NCI-H128 (cell line): ENCODE results near the gene CYP21A2.
"Not testable (repeated sequence)": the region's sequence is repeated elsewhere in the genome, so short reads cannot be mapped to it uniquely, and the experiment has no call there.

Experiments
- DNase-seq: peaks from one replicate; lab custom pipeline; 2025; ENCODE audit not compliant: unreplicated experiment; lab: John Stamatoyannopoulos, UW

The CYP21A2 gene

GRCh38 chr6:32029553-32029952 is 8.7 kb upstream of the CYP21A2 start:
- DNase-seq, result not testable (repeated sequence)

DNA sequence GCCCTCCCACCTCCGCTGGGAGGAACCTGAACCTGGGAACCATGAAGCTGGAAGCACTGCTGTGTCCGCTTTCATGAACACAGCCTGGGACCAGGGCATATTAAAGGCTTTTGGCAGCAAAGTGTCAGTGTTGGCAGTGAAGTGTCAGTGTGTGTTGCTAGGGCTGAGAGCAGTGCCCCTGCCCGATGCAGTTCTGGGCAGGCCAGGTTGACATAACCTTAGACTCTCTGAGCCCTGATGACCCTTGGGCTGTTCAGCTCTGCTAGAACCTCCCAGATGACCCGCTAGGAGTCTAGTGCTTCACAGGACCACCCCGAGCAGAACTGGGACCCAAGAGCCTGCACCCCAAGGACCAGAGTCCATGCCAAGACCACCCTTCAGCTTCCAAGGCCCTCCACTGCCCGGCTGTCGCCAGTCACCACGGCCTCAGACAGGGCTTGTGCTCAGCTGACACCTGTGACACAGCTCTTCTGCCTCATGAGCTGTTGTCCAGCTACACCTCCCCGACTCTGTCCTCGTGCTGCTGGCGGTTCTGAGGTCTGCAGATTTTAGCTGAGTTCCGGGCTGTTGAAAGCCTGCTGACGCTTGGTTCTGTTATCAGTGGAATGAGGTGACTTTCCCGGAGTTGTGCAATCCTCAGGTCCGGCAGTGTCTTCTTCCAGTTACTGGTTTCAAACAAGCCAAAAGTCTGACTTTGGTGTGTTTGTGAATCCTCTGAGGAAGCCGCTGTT is 2.8 kb upstream of the CYP21A2 start:
- DNase-seq, result not testable (repeated sequence)

- not testable (repeated sequence) for DNase-seq
These were observed 1.1 kb upstream of the CYP21A2 start for GRCh38 chr6:32037136-32037535.

- not testable (repeated sequence) for DNase-seq
These were observed 663 bp downstream of the CYP21A2 start for GRCh38 chr6:32038878-32039277.

DNA sequence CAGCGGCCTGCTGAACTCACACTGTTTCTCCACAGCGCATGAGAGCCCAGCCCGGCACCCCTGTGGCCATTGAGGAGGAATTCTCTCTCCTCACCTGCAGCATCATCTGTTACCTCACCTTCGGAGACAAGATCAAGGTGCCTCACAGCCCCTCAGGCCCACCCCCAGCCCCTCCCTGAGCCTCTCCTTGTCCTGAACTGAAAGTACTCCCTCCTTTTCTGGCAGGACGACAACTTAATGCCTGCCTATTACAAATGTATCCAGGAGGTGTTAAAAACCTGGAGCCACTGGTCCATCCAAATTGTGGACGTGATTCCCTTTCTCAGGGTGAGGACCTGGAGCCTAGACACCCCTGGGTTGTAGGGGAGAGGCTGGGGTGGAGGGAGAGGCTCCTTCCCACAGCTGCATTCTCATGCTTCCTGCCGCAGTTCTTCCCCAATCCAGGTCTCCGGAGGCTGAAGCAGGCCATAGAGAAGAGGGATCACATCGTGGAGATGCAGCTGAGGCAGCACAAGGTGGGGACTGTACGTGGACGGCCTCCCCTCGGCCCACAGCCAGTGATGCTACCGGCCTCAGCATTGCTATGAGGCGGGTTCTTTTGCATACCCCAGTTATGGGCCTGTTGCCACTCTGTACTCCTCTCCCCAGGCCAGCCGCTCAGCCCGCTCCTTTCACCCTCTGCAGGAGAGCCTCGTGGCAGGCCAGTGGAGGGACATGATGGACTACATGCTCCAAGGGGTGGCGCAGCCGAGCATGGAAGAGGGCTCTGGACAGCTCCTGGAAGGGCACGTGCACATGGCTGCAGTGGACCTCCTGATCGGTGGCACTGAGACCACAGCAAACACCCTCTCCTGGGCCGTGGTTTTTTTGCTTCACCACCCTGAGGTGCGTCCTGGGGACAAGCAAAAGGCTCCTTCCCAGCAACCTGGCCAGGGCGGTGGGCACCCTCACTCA is 1.4 kb downstream of the CYP21A2 start:
- DNase-seq, result not testable (repeated sequence)

DNA sequence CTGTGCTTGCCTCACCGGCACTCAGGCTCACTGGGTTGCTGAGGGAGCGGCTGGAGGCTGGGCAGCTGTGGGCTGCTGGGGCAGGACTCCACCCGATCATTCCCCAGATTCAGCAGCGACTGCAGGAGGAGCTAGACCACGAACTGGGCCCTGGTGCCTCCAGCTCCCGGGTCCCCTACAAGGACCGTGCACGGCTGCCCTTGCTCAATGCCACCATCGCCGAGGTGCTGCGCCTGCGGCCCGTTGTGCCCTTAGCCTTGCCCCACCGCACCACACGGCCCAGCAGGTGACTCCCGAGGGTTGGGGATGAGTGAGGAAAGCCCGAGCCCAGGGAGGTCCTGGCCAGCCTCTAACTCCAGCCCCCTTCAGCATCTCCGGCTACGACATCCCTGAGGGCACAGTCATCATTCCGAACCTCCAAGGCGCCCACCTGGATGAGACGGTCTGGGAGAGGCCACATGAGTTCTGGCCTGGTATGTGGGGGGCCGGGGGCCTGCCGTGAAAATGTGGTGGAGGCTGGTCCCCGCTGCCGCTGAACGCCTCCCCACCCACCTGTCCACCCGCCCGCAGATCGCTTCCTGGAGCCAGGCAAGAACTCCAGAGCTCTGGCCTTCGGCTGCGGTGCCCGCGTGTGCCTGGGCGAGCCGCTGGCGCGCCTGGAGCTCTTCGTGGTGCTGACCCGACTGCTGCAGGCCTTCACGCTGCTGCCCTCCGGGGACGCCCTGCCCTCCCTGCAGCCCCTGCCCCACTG is 2.3 kb downstream of the CYP21A2 start:
- not testable (repeated sequence) for DNase-seq

GRCh38 chr6:32041050-32041321 is 2.8 kb downstream of the CYP21A2 start:
- DNase-seq, result not testable (repeated sequence)

GRCh38 chr6:32041385-32041784 is 3.2 kb downstream of the CYP21A2 start:
- not testable (repeated sequence) for DNase-seq

DNA sequence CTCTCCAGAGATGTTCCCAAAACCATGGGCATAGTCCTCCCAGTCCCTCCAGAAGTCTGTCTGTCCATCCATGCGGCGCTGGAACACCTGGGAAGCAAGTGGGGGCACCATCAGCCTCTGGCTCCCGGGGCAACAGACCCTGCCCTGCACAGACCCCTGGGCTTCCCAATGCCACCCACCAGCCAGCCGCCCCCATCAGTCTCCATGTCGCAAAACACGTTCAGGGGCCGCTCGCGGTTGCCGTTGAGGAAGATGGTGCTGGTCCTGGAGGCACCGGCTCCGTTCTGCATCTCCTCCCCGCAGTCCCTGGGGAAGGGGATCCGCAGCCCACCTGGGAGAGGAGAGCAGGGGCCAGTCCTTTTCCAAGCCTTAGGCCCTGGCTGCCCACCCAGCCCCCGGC is 4.1 kb downstream of the CYP21A2 start:
- not testable (repeated sequence) for DNase-seq

- DNase-seq, result not testable (repeated sequence)
These were observed 5.6 kb downstream of the CYP21A2 start for GRCh38 chr6:32043589-32044380.

GRCh38 chr6:32044916-32045315 is 6.7 kb downstream of the CYP21A2 start:
- not testable (repeated sequence) for DNase-seq

GRCh38 chr6:32045811-32046449 is 7.7 kb downstream of the CYP21A2 start:
- DNase-seq, result no peak

DNA sequence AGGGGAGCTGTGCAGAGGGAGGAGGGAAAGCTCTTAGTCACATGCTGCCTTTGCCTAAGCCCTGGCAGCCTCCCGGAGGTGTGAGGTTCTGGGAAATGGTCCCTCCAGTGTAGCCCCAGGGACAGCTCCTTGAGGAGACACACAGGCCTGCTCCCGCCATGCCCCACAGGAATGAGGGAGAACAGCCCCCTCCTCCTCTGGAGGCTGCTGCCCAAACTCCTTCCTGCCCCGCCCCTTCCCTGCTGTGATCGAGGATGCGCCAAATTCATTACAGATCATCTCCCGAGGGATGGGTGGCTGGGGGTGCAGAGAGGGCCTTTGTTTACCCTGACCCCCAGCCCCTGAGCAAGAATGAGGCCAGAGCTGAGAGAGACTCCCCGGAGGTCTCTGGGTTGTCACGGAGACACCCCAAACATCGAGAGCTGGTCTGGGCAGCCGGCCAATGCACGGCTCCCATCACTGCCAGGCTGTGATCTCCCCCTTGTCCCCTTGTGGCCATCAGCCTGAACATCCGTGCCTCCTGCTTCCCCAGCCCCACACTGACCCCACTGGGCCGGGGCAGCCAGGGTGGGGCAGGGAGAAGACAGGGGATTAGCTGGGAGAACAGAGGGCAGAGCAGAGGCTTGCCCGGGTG is 8.4 kb downstream of the CYP21A2 start:
- no peak for DNase-seq

GRCh38 chr6:32047084-32047478 is 8.9 kb downstream of the CYP21A2 start:
- DNase-seq, result no peak

GRCh38 chr6:32047539-32047854 is 9.3 kb downstream of the CYP21A2 start:
- DNase-seq, result no peak

- DNase-seq, result no peak
These were observed 9.9 kb downstream of the CYP21A2 start for GRCh38 chr6:32047855-32048766.

DNA sequence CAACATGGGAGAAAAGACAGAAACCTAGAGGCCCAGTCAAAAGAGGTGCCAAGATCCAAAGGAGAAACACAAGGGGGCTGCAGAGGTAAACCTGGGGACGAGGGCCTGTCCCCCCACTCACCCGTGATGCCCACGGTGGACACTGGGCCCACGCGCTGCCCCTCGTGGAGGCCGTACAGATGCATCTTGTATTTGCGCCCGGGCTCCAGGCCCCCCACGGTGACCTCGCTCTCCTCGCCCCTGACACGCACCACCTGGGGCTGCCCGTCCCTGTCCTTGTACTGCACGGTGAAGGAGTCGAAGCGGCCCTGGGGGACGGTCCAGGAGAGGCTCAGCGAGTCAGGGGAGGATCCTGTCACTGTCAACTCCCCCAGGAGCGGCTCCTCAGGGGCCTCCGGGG is 10.9 kb downstream of the CYP21A2 start:
- DNase-seq, result not testable (repeated sequence)

GRCh38 chr6:32049736-32050135 is 11.5 kb downstream of the CYP21A2 start:
- not testable (repeated sequence) for DNase-seq

DNA sequence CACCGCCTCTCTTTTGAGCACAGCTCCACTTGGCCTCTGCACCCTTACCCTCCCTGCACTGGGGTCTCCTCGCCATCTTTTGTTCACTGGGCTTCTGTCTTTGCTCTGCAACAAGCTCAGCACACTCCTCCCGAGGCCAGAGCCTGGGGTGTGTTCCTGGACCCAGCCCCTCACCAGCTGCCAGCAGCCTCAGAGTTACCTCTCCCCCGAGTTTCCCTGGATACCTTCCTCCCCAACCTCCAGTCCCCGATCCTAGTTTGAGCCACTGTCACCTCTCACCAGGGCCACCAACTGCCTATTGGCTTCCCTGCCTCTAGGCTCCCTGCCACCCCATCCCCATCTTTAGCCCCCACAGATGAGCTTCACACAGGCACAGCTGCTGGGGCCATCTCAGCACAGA is 12.3 kb downstream of the CYP21A2 start:
- no peak for DNase-seq
